Left forelimb (tissue), 1 donor: ENCODE data around the gene CD81.

Source experiments
- DNase-seq: peaks from one replicate; pipeline ENCODE4 v3.0.0-alpha.2; 2018; ENCODE audit warnings: low spot score

CD81 gene

GRCh38 chr11:2377511-2378443 is 667 bp downstream of the CD81 start:
- DNase-seq: peak; percentile 89

- DNase-seq: no peak
Observed at GRCh38 chr11:2378527-2379210, 1.6 kb downstream of the CD81 start.

- no peak for DNase-seq
Observed at GRCh38 chr11:2379466-2380174, 2.5 kb downstream of the CD81 start.

- no peak for DNase-seq
Observed at GRCh38 chr11:2380396-2380795, 3.3 kb downstream of the CD81 start.

GRCh38 chr11:2380807-2381350 is 3.8 kb downstream of the CD81 start:
- no peak for DNase-seq

- no peak for DNase-seq
Observed at GRCh38 chr11:2381494-2382128, 4.5 kb downstream of the CD81 start.

- DNase-seq: no peak
Observed at GRCh38 chr11:2382129-2382517, 5.0 kb downstream of the CD81 start.

- DNase-seq: no peak
Observed at GRCh38 chr11:2382936-2383851, 6.1 kb downstream of the CD81 start.

GRCh38 chr11:2383852-2384804 is 7.0 kb downstream of the CD81 start:
- no peak for DNase-seq

GRCh38 chr11:2385156-2386151 is 8.3 kb downstream of the CD81 start:
- DNase-seq: no peak

GRCh38 chr11:2386591-2386990 is 9.5 kb downstream of the CD81 start:
- no peak for DNase-seq

- no peak for DNase-seq
Observed at GRCh38 chr11:2387266-2387987, 10.3 kb downstream of the CD81 start.

- no peak for DNase-seq
Observed at GRCh38 chr11:2388431-2389376, 11.6 kb downstream of the CD81 start.

- no peak for DNase-seq
Observed at GRCh38 chr11:2389377-2390026, 12.4 kb downstream of the CD81 start.

GRCh38 chr11:2390091-2390724 is 13.1 kb downstream of the CD81 start:
- no peak for DNase-seq
